ENCODE measurements around the gene SLC15A3.
"Not testable (repeated sequence)": the region's sequence is repeated elsewhere in the genome, so short reads cannot be mapped to it uniquely, and the experiment has no call there.

The SLC15A3 gene

DNA sequence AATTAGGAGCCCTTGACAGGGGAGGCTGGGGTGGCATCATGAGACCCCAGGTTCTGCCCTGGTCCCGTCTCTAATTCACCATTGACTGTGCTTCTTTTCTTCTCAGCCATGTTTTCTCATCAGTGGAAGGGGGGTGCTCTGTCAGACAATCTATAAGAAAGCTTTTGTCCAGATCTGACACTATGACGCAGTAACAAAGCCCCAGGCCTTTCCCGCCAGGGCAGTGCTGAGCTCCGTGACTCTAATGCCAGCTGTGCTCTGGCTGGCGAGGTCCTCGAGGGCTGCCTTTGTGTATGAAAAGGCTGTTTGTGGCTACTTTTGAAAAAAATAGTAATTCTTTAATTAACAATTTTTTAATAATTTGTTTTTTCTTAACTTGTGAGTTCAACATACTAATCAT, 22.8 kb upstream of the SLC15A3 start:
- DNase-seq: no peak

DNA sequence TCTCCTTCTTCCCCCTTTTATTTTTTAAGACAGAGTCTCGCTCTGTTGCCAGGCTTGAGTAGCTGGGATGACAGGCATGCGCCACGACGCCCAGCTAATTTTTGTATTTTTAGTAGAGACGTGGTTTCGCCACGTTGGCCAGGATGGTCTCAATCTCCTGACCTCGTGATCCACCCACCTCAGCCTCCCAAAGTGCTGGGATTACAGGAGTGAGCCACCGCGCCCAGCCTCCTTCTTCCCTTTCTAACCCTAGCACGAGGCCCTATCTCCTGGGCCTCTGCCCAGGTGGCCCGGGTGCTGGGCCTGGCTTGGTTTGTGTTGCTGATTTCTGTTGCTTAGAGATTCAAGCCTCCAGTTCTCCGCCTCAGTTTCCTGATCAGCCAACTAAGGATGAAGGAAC, 22.3 kb upstream of the SLC15A3 start:
- not testable (repeated sequence) for DNase-seq

DNA sequence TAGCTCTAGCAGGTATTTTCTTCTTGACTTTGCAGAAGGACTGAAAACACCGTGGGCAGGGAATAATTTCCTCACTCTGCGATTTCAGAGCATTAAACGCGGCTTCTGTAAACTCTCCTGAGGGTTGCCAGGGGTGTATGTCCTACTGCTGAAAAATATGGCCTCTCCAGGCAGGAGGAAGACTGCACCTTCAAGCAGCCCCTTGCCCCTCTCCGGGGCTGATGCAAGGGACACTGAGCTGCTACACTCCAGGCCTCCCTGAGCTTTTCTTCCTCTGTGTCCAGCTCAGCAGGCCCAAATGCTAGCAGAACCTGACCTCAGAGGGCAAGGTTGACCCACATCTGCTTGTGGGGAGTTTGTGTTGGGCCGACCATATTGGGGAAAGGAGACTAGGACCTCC, 21.7 kb upstream of the SLC15A3 start:
- DNase-seq: no peak

DNA sequence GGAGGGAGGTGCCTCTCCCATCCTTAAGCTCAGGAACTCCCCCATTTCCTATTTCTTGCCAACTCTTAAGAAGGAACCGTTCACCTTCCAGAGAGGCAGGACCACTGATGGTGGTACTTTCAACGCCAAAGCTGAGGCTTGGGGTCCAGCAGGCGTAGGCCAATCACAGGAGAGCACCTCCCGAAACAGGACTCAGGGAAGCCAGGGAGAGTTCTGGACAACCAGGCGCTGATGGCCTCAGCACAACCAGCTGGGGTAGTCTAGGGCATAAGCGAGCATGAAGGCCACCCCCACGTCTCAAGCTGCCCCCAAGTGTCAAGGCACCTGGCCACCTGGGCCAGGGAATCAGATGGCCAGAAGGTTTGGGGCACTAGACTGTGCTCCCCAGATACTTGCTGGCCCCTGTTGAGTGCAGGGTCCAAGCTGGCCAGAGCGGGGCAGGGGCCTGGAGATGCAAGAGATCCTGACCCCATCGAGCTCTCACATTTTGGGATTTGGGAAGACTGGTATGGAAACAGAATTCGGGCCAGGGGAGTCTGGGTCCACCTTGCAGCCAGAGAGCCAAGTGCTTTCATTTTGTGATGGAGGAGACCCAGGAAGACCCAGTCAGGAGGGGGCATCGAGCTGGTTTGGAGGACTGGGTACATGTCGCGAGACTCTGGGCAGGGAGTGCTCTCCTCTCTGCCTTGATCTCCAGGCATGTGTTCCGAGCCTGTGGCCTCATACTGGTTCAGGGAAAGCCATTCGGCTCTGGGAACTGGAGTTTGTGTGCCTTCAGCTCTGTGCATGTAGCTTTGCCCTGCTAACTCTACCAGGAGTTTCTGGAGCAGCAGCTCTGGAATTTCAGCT, 20.4 kb upstream of the SLC15A3 start:
- no peak for DNase-seq

DNA sequence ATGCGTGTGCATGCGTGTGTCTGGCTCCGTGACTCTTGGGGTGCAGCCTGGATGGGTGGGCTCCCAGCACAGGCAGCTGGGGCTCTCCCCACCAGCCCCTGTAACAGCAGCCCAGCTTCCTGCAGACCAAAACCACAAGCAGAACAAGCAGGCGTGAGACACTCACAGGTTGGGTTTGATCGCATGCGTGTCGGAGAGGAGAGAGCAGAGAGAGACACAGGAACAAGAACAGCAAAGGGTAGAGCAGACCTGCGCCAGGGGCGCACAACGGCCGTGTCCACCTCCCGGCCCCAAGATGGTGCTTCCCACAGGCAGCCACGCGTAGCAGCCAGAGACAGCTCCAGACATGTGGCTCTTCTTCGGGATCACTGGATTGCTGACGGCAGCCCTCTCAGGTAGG, 19.5 kb upstream of the SLC15A3 start, which contains the start of gene CD6:
TSS of gene CD6 (plus strand) at position 161 of the 400 bp plus-strand sequence. CDS start at position 347, 186 bp downstream.
- peak; percentile 88 for DNase-seq

DNA sequence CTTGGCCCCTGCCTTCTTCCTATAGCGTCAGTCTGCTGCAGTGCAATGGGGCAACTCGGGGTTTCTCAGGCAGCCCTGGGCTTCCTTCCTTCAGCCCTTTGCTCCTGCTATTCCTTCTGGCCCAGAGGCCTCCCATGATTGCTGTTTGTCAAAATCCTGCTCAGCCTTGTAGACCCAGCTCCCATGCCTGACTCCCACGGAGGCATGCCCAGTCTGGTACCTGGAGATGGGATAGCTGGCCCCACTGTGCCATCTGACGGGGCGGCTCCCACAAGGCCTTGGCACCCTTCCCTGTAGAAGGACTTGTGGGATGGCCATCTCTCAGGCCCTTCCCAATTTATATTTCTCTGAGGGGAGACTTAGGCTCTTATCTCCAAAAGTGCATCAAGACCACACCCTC, 18.9 kb upstream of the SLC15A3 start:
- DNase-seq: no peak

DNA sequence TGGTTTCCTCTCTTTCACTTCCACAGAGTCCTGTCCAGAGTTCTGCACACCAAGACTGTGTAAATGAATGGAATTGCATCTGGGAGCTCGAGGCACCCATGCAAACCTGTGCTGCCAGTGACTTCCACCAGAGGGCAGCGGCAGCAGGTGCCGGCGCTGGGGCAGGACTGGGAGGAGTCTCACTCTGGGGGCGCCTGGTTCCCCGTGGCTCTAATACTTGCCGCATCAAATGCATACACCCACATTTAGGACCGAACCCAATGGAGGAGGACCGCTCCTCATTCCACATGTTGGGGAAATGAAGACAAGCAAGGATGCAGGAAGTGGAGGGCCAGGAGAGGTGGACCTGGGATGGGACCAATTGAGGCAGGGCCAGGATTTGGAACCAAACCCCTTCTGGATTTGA, 18.4 kb upstream of the SLC15A3 start:
- DNase-seq: peak; percentile 93

DNA sequence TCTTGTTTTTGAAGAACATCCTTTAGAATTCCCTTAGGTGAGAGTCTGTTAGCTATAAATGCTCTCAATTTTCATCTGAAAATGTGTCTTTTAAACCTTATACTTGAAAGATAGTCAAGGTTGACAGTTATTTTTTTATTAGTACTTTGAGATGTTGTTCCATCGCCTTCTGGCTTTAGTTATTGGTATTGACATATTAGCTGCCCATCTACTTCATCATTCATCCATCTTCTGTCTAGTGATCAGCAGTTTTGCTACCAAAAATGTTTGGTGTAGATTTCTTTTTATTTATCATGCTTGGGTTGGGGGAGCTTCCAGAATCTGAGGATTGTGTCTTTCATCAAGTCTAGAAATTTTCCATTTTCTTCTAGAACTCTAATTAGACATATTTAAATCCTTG, 16.2 kb upstream of the SLC15A3 start:
- DNase-seq: no peak

DNA sequence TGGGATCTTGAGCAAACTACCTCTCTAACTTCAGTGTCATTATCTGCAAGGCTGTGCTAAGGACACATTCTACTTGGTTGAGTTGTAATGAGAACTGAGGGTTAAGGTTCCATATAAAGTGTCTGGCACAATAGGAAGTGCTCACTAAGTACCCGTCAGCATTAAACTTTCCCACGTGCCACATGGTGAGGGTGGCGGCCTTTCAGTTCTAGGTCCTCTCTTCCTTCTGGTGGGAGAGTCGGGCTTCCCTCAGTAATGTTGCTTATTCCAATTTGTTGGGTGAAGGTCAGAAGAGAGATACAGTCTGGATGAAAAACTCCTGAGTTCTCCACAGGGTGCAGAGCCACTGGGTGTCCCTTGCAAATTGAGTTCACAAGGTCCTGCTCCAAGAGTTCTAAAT, 14.9 kb upstream of the SLC15A3 start:
- no peak for DNase-seq

DNA sequence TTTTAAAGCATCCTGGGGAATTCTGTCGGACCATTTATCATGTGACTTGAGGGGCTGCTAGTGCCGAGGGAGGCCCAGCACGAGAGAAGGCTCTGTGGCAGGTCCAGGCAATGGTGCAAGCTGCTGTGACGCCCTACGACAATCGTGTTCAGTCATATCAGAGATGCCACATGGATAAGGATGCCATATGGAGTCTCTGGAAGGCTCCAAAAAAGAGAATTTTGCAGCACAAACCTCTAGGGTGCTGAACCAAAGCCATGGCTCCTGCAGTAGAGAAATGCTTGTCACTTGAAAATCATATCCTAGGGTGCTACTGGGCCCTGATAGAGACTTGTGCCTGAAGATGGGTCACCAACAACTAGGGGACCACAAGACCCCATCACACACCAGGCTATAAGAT, 12.8 kb upstream of the SLC15A3 start:
- DNase-seq: no peak

DNA sequence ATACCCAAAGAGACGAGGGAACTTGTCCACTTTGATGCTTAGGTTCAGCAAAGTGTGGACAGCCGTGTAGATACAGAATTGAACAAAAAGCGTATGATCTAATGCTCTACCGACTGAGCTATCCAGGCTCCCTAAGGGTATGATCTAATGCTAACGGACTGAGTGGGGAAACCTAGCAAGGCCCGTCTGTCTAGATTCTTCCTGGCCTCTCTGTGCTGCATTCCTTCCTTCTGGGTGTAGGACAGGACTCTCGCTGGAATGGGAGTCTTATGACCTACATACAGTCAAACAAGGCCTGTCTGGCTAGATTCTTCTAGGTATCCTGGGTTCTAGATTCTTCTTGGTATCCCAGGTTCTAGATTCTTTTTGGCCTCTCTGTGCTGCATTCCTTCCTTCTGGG, 8.4 kb upstream of the SLC15A3 start:
- no peak for DNase-seq

DNA sequence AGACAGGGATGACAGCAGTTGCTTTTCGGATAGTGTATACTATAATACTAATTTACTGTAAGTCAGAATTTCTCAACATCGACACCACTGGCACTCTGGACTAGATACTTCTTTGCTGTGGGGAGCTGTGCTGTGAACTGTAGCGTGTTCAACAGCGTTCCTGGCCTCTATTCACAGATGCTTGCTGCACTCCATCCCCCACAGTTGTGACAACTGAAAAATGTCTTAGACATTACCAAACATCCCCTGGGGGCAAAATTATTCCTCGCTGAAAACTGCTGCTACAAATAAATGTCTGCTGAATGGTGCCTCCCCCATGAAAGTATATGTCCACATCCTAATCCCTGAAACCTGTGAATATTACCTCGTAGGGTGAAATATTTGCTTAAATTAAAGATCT, 7.5 kb upstream of the SLC15A3 start:
- no peak for DNase-seq

DNA sequence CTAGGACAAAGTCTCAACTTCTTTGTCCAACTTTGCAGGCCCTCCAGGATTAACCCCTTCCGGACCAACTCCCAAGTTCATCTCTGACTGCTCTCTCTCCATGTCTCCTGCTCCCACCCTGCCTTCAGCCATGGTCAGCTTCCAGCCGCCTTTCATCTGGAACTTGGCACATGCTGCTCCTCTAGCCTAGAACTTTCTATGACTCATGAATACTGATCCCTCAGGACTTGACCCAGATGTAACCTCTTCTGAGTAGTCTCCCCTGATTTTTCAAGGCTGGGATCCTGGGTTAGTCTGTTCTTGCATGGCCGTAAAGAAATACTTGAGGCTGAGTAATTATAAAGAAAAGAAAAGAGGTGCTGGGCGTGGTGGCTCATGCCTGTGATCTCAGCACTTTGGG, 5.2 kb upstream of the SLC15A3 start:
- DNase-seq: no peak

DNA sequence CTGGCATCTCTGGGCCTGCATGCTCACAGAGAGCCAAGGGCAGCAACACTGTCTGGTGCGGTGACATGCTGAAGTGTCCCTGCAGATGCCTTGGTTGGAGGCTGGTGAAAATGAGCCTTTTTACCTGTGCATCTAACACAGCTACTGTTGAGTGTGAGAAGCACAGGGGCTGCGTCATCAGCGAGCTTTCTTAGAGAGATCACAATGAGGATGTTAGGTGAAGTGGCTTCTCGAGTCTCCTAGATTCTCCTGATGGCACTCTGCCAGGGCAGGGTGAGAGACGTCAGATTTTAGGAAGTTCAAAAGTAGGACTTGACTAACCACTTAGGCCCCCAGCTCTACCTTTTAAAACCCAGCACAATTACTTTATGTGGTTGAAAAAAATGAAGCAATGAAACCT, 3.6 kb upstream of the SLC15A3 start:
- DNase-seq: no peak

DNA sequence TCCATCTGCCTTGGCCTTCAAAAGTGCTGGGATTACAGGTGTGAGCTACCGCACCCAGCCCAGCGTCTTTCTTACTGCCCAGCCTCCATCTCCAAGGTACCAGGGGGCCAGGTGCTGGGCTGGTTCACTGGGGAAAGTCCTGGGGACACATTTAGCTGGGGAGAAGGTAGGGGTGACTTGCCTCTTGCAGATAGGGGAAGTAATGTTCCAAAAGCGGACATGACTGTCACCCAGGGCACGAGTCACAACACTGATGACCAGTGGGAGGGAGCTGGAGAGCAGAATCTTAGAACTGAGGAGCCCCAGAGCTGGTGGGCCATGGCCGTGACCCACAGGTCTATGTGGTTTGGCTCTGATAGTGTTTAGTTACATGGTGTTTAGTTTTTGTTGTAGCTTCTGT, 2.4 kb upstream of the SLC15A3 start:
- DNase-seq: no peak

DNA sequence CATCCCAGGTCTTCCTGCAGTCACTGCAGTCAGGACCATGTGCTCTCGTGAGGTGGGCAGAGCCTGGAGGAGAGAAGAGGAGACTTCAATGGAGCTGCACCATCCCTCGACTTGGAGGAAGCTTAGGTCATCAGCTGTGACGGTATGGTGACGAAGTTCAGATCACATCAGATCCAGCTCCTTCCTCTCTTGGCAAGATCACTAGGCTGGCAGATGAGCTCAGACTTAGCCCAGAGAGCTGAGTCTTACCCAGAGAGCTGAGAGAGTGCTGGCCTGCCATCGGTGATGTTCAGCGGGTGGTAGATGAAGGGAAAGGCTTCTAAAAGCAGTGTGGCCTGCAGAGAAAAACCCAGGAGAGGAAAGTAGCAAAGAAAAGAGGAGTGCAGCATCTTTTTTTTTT, 1.8 kb upstream of the SLC15A3 start:
- DNase-seq: no peak

DNA sequence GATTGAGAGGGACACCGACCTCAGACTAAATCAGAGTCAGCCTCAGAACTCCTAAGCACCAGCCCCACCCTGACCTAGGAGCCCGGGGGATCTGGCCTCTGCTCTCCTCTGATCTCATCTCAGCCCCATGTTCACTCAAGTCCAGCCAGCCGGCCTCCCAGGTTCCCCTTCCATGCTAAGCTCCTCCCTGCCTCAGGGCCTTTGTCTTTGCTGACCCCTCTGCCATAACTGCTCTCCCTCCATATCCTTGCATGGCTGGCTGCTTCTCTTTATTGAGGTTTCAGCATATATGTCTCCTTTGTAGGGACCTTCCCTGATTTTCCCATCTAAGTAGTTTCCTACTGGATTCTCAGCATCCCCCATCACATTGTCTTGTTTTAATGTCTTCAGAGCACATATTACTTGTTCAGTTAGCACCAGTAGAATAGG, 780 bp upstream of the SLC15A3 start:
- no peak for DNase-seq

DNA sequence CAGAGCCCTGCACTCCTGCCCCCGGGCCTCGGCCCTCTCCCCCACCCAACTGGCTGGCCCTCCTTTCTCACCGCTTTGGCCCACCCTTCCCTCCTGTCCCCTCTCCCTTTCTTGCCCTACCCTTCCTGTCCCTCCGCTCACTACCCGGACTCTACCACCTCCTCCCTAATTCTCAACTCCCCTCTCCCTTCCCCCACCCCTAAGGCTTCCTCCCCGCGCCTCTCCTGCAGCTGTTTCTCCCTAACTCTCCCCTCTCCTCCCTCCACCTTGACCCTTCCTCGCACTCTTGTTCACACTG, 421 bp downstream of the SLC15A3 start:
- no peak for DNase-seq

DNA sequence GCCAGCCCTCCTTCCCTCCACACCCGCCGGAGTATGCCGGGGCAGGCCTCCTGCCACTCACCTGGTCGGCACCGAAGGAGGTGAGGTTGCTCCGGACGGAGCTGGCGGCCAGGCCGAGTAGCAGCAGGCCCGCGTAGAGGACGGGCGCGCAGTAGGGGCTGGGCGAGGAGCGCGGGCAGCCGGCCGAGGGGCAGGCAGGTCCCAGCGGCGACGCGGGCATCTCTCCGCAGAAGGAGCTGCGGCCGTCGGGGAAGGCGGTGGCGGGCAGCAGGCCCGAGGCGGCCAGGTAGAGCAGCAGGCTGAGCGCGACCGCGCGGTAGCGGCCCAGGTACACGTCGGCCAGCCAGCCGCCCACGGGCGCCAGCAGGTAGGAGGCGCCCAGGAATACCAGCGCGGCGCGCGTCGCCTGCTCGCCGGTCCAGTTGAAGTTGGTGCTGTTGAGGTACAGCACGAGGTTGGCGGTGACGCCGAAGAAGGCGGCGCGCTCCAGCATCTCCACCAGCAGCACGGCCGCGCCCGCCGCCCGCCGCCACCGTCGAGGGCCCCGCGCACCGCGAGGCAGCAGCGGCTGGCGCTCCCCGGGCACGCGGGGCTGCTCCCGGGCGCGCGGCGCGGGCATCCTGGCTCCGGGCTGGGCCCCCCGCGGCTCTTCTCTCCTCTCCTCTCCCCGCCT, 907 bp downstream of the SLC15A3 start:
- peak; percentile 68 for DNase-seq

DNA sequence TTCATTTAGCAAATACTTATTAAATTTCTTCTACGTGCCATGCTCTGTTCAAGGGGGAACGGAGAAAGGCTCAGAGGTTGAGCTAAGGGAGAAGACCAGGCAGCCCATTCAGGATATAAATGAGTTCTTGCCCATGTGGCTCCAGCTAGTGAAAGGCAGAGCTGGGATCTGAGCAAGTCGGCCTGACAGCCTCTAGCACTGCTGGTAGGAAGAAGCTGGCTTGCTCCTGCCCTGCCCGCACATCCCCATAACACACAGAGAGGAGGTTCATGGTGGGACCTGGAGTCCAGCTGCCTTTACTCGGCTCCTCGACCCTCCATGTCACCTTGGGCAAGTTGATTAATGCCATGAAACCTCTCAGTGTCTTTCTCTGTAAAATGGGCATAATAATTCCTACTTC, 2.0 kb downstream of the SLC15A3 start:
- DNase-seq: no peak

DNA sequence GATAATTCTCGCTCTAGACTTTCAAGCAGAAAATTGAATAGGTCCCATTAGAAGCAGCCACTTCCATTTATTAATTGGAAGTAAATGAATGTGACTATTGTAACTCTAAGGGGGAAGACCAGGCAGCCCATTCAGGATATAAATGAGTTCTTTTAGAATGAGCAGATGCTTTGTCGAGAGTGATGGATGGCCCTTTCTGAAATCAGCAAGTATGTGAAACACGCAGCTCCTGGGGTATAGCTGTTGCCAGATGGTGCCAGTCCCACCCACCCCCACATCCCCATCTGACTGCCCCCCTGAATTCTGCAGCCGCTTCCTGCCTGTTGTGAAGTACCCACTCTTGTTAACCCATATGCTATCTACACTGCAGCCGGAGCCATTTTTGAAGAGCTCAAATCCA, 3.7 kb downstream of the SLC15A3 start:
- no peak for DNase-seq

DNA sequence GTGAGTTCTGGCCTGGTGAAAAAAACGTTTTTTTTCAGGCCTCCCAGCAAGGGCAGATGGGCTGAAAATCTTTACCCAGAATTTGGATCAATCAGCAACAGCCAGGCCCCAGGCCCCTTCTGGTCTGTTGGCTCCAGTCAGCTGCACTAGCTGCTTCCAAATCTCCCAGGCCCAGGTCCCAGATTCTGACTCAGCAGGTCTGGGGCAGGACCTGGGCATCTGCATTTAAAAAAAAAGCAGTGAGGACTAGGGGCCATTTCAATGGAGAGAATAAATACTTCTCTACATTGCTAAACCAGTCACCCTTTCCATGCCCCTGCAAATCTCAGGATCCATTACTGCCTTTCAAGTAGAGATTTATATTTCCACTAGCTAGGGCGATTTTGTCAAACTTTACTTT, 4.3 kb downstream of the SLC15A3 start:
- DNase-seq: no peak

DNA sequence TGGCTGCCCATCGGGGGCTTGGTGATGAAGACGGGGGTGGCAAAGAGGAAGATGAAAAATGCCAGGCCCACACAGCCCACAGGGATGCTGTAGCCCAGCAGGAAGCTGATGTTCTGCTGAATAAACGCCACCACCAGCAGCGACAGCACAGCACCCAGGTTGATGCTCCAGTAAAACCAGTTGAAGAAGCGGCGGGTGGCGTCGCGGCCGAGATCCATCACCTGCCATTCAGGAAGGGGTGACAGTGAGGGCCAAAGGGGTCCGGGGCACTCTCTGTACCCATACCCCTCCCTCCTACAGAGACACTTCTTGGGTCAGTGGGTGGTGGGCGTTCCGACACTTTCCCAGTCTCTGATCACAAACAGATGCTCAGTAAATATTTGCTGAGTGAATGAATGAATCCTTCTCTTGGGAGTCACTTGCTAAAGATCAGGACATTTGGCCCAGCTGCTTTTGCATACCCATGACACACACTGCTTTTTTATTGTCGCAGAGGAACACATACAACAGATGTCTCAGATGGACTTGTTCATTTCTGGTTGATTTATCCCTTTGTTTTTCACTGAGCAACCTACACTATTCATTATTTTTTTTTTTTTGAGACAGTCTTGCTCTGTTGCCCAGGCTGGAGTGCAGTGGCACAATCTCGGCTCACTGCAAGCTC, 5.2 kb downstream of the SLC15A3 start:
- no peak for DNase-seq

DNA sequence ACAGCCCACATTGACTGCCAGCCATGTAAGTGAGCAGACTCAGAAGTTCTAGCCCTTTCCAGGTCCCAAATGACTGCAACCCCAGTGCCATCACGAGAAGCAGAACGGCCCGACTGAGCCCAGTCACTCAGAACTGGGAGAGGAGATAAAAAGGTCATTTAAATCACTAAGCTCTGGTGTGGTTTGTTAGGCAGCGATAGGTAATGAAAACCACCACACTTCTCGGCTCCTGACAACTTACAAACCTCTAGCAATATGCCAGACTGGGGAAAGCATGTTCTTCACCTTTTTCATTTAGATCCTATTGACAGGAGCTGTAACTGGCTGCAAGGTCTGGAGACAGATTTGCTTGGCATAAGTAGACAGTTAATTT, 6.7 kb downstream of the SLC15A3 start:
- DNase-seq: no peak
